ENCODE measurements around the gene SSH2.
"Not testable (repeated sequence)": the region's sequence is repeated elsewhere in the genome, so short reads cannot be mapped to it uniquely, and the experiment has no call there.

SSH2 gene

GRCh38 chr17:29653995-29654714 lies 275.9 kb downstream of the SSH2 start:
- DNase-seq: no peak

- no peak for DNase-seq
These were observed 277.1 kb downstream of the SSH2 start for GRCh38 chr17:29652976-29653375.

- DNase-seq: not testable (repeated sequence)
These were observed 278.1 kb downstream of the SSH2 start for GRCh38 chr17:29651913-29652312.

GRCh38 chr17:29650396-29650795 lies 279.6 kb downstream of the SSH2 start:
- DNase-seq: no peak

GRCh38 chr17:29649359-29649758 lies 280.7 kb downstream of the SSH2 start:
- no peak for DNase-seq

- no peak for DNase-seq
These were observed 282.0 kb downstream of the SSH2 start for GRCh38 chr17:29648005-29648404.

GRCh38 chr17:29645515-29646051 lies 284.4 kb downstream of the SSH2 start:
- no peak for DNase-seq

- no peak for DNase-seq
These were observed 286.2 kb downstream of the SSH2 start for GRCh38 chr17:29643817-29644160.

GRCh38 chr17:29642171-29642611 lies 287.8 kb downstream of the SSH2 start:
- DNase-seq: no peak

GRCh38 chr17:29640981-29641642 lies 288.9 kb downstream of the SSH2 start:
- no peak for DNase-seq

GRCh38 chr17:29640413-29640812 lies 289.6 kb downstream of the SSH2 start:
- DNase-seq: no peak

GRCh38 chr17:29633886-29634285 lies 296.1 kb downstream of the SSH2 start:
- no peak for DNase-seq

- DNase-seq: no peak
These were observed 299.3 kb downstream of the SSH2 start for GRCh38 chr17:29630630-29631193.

GRCh38 chr17:29629839-29630238 lies 300.2 kb downstream of the SSH2 start:
- no peak for DNase-seq

GRCh38 chr17:29628644-29629043 lies 301.4 kb downstream of the SSH2 start:
- DNase-seq: no peak

GRCh38 chr17:29627951-29628350 lies 302.1 kb downstream of the SSH2 start:
- DNase-seq: no peak

- no peak for DNase-seq
These were observed 304.8 kb downstream of the SSH2 start for GRCh38 chr17:29625037-29625750.

- no peak for DNase-seq
These were observed 305.4 kb downstream of the SSH2 start for GRCh38 chr17:29624586-29624985.

GRCh38 chr17:29623283-29623647 lies 306.8 kb downstream of the SSH2 start:
- DNase-seq: no peak

- no peak for DNase-seq
These were observed 307.4 kb downstream of the SSH2 start, which contains the start of gene CORO6 for GRCh38 chr17:29622337-29623282. Gene CORO6 (minus strand): TSS chr17:29622912. CDS start chr17:29621421, 1,491 bp downstream.

GRCh38 chr17:29621751-29622194 lies 308.3 kb downstream of the SSH2 start:
- no peak for DNase-seq

Data from SIG-M5 (cell line).